GM12801 (cell line): ENCODE data around the gene ZNF592.

ENCODE experiments used
- CTCF ChIP-seq: IDR thresholded peaks from one replicate; pipeline ENCODE4 v1.5.1; 2011; ENCODE audit warnings: control low read depth; ENCODE audit not compliant: insufficient read length; ENCODE audit errors: extremely low read depth

ZNF592 gene

GRCh38 chr15:84797212-84797611, 48.8 kb downstream of the ZNF592 start:
- no peak for TF ChIP-seq CTCF

GRCh38 chr15:84797801-84798200, 49.4 kb downstream of the ZNF592 start:
- TF ChIP-seq CTCF = no peak

- no peak for TF ChIP-seq CTCF
Observed at GRCh38 chr15:84798436-84798946, 50.1 kb downstream of the ZNF592 start.

- no peak for TF ChIP-seq CTCF
Observed at GRCh38 chr15:84799511-84800187, 51.3 kb downstream of the ZNF592 start.

- no peak for TF ChIP-seq CTCF
Observed at GRCh38 chr15:84800365-84800806, 52.0 kb downstream of the ZNF592 start.

GRCh38 chr15:84804005-84804900, 55.9 kb downstream of the ZNF592 start:
- TF ChIP-seq CTCF = no peak

- TF ChIP-seq CTCF = no peak
Observed at GRCh38 chr15:84805221-84805620, 56.8 kb downstream of the ZNF592 start.
